ENCODE data around the gene FCRL2. TPM values are rescaled to one million over a fixed set of nuclear protein-coding genes. Genes with fewer than 3 reads are reported as not detected.

The FCRL2 gene
- total RNA-seq = not detected

DNA sequence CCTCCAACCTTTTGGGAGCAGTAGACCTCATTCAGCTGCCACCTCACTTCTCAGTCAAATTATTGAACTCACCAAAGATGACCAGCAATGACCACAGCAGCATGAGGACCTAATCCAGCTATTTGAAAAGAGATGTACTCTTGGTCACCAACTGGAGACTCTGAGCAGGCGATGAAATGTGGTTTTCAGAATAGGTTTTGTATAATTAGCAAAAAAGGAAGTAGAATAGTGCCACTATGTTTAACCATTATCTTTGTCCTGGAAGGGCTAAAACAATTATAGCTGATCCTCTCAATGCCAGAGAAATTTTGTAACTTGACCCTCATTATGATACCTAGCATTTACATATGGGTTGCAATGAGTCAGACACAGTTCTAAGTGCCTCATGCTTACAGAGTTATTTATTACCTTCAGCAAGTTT, at the start of gene FCRL2:
Gene FCRL2 (minus strand): TSS at position 162 of the 421 bp plus-strand sequence. CDS start 59 bp downstream, at position 103.
- H3K27me3 ChIP-seq (replicated peaks; ENCODE audit: insufficient read depth) = no peaks in the 10 kb centered on the region
- H3K4me3 ChIP-seq = no peak within 1 kb of the TSS
- intact Hi-C loops (cut with DNase I) = no loop called here
- no peak within 1 kb of the TSS for H3K27ac ChIP-seq
- DNase-seq (ENCODE audit: low spot score) = no peak
- WGBS = 93% methylated on average over 1 of the region's 1 CpG
- H3K9me3 ChIP-seq = no peaks in the 10 kb centered on the region
- no peaks in the 10 kb centered on the region for H3K4me1 ChIP-seq (replicated peaks)
- TF ChIP-seq POLR2A (IDR thresholded peaks at IDR 0.05) = no peak
- no peak for TF ChIP-seq POLR2AphosphoS5 (IDR thresholded peaks at IDR 0.05)
- TF ChIP-seq, protein P1, sequence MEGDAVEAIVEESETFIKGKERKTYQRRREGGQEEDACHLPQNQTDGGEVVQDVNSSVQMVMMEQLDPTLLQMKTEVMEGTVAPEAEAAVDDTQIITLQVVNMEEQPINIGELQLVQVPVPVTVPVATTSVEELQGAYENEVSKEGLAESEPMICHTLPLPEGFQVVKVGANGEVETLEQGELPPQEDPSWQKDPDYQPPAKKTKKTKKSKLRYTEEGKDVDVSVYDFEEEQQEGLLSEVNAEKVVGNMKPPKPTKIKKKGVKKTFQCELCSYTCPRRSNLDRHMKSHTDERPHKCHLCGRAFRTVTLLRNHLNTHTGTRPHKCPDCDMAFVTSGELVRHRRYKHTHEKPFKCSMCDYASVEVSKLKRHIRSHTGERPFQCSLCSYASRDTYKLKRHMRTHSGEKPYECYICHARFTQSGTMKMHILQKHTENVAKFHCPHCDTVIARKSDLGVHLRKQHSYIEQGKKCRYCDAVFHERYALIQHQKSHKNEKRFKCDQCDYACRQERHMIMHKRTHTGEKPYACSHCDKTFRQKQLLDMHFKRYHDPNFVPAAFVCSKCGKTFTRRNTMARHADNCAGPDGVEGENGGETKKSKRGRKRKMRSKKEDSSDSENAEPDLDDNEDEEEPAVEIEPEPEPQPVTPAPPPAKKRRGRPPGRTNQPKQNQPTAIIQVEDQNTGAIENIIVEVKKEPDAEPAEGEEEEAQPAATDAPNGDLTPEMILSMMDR (IDR thresholded peaks at IDR 0.05) = no peak
- no peaks in the 10 kb centered on the region for H3K36me3 ChIP-seq

DNA sequence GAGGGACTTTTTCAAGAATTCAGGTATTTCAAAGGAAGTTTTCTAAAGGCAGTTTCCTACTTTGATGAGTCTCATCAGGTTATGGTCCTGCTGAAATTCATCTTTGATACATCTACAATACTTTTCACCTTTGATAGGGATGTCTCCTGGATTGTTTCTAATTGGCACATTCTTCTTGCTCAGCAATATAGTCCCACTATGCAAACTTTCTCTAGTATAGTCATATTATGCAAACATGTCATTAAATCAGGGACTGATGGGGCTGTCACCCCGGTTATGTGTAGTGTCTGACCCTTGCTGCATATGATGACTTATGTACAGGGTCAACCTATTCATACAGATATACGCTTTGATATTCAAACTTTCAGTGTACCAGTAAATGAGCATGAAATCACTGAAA, 43.4 kb upstream of the FCRL2 start:
- Histone ChIP-seq H3K9me3 (no peaks in the 10 kb centered on the region), H3K4me1 (replicated peaks) (no peaks in the 10 kb centered on the region), H3K27ac (no peak overlapping the region), H3K36me3 (no peaks in the 10 kb centered on the region), H3K27me3 (replicated peaks; ENCODE audit: insufficient read depth) (no peaks in the 10 kb centered on the region), H3K4me3 (no peak overlapping the region)
- 80% methylated on average over 2 of the region's 2 CpGs for WGBS
- TF ChIP-seq POLR2AphosphoS5 (IDR thresholded peaks at IDR 0.05) (no peak), POLR2A (IDR thresholded peaks at IDR 0.05) (no peak)
- intact Hi-C loops (cut with DNase I) = no loop called here
- no peak for DNase-seq (ENCODE audit: low spot score)

DNA sequence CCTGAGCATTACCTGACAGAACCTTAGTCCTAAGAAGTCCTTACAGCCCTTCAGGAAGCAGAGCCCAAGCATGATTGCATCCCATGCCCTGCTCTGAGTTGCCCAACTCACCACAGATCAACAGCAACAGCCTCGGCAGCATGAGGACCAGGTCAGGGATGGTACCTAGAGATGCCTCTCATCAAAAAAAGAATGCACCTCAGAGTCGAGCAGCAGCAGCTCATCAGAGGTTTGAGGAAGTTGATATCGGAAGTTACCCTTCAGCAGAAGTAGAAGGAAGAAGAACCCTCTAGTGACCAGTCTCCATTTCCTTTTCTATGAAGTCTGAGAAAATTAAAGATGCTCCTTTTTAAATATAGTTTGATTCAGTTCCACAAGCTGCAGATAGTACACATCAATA, 43.0 kb upstream of the FCRL2 start, which contains the start of gene FCRL1:
Gene FCRL1 (minus strand): TSS at position 225 of the 400 bp plus-strand sequence. CDS start 83 bp downstream, at position 142.
- no peaks in the 10 kb centered on the region for H3K36me3 ChIP-seq
- TF ChIP-seq, protein P1 (IDR thresholded peaks at IDR 0.05) = no peak
- TF ChIP-seq POLR2A (IDR thresholded peaks at IDR 0.05) (no peak), POLR2AphosphoS5 (IDR thresholded peaks at IDR 0.05) (no peak)
- no peaks in the 10 kb centered on the region for H3K4me1 ChIP-seq (replicated peaks)
- no peaks in the 10 kb centered on the region for H3K9me3 ChIP-seq
- no peak within 1 kb of the TSS for H3K4me3 ChIP-seq
- DNase-seq (ENCODE audit: low spot score) = no peak
- intact Hi-C loops (cut with DNase I) = no loop called here
- no peak within 1 kb of the TSS for H3K27ac ChIP-seq
- WGBS = 65% methylated on average over 3 of the region's 3 CpGs
- no peaks in the 10 kb centered on the region for H3K27me3 ChIP-seq (replicated peaks; ENCODE audit: insufficient read depth)

DNA sequence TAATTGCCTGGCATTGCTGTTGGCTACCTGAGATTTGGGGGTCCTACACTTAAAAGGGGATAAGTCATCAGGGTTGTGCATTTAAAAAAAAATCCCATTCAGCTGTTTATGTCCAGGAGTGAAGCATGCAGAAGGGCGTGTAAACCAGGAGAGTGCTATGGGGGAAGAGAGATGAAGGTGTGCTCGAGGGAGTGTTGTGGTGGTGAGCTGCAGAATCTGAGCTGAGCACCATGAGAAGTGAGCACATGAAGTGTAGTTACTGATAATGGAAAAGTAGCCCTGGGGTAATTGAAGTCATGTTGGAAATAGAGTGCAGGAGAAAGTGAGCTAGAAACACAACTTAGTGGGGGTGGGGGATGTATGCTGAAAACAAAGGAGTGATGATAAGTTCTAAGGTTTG, 42.3 kb upstream of the FCRL2 start:
- 70% methylated on average over 2 of the region's 2 CpGs for WGBS
- H3K4me1 ChIP-seq (replicated peaks) = no peaks in the 10 kb centered on the region
- H3K27me3 ChIP-seq (replicated peaks; ENCODE audit: insufficient read depth) = no peaks in the 10 kb centered on the region
- TF ChIP-seq, protein P1 (IDR thresholded peaks at IDR 0.05) = no peak
- no peak for TF ChIP-seq POLR2AphosphoS5 (IDR thresholded peaks at IDR 0.05)
- TF ChIP-seq POLR2A (IDR thresholded peaks at IDR 0.05) = no peak
- H3K4me3 ChIP-seq = no peak overlapping the region
- no peak overlapping the region for H3K27ac ChIP-seq
- DNase-seq (ENCODE audit: low spot score) = no peak
- intact Hi-C loops (cut with DNase I) = no loop called here
- H3K9me3 ChIP-seq = no peaks in the 10 kb centered on the region
- no peaks in the 10 kb centered on the region for H3K36me3 ChIP-seq

DNA sequence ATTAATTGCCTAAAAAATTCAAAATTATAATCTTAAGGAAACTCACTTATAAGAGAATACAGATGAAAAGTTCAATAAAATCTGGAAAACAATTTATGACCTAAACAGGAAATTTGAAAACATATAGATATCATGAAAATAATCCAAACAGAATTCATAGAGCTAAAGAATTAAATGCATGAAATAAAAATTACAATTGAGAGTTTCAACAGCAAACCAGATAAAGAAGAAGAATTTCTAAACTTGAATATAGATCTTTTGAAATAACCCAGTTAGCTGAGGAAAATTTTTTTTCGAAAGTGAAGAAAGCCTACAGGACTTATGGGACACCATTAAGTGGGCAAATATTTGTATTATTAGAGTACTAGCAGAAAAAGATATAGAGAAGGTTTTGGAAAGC, 36.3 kb upstream of the FCRL2 start:
- H3K4me1 ChIP-seq (replicated peaks) = no peaks in the 10 kb centered on the region
- WGBS = 89% methylated on average over 1 of the region's 1 CpG
- no peaks in the 10 kb centered on the region for H3K36me3 ChIP-seq
- intact Hi-C loops (cut with DNase I) = no loop called here
- TF ChIP-seq POLR2AphosphoS5 (IDR thresholded peaks at IDR 0.05) (no peak), POLR2A (IDR thresholded peaks at IDR 0.05) (no peak)
- TF ChIP-seq, protein P1 (IDR thresholded peaks at IDR 0.05) = no peak
- no peaks in the 10 kb centered on the region for H3K27me3 ChIP-seq (replicated peaks; ENCODE audit: insufficient read depth)
- DNase-seq (ENCODE audit: low spot score) = no peak
- H3K9me3 ChIP-seq = no peaks in the 10 kb centered on the region
- H3K27ac ChIP-seq = no peak overlapping the region
- H3K4me3 ChIP-seq = no peak overlapping the region
